ENCODE results near the gene OR52B2. TPM values are rescaled to one million over a fixed set of nuclear protein-coding genes. Genes with fewer than 3 reads are reported as not detected.

The OR52B2 gene
- polyA plus RNA-seq, 1 experiment: not detected

DNA sequence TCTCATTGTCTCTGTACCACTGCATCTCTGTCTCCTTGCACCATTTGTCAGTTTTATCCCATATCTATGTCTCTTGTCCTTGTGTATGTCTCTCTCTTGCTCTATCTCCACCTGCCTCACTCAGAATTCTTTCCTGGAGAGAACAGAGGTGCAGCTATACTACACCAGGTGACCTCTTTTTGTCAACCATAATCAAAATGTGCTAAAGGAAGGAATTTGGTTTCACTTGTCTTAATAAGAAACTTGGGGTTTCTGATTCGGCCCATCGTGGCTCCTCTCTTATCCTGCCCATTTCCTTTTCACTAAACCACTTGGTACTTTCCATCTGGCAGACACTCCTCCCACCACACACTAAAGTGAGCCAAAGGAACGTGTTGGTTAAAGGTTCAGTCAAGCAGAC is 33.2 kb upstream of the OR52B2 start:
- H3K27me3 ChIP-seq (ENCODE audit: control insufficient read depth, insufficient read depth, low read length): no peaks in the 10 kb centered on the region
- TF ChIP-seq, protein P1, sequence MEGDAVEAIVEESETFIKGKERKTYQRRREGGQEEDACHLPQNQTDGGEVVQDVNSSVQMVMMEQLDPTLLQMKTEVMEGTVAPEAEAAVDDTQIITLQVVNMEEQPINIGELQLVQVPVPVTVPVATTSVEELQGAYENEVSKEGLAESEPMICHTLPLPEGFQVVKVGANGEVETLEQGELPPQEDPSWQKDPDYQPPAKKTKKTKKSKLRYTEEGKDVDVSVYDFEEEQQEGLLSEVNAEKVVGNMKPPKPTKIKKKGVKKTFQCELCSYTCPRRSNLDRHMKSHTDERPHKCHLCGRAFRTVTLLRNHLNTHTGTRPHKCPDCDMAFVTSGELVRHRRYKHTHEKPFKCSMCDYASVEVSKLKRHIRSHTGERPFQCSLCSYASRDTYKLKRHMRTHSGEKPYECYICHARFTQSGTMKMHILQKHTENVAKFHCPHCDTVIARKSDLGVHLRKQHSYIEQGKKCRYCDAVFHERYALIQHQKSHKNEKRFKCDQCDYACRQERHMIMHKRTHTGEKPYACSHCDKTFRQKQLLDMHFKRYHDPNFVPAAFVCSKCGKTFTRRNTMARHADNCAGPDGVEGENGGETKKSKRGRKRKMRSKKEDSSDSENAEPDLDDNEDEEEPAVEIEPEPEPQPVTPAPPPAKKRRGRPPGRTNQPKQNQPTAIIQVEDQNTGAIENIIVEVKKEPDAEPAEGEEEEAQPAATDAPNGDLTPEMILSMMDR (IDR thresholded peaks at IDR 0.05; ENCODE audit: insufficient read depth, low read depth, low read length): no peak
- H3K4me3 ChIP-seq (ENCODE audit: low read depth, low read length): no peak overlapping the region
- DNase-seq (ENCODE audit: low read depth): no peak
- no peaks in the 10 kb centered on the region for H3K36me3 ChIP-seq (ENCODE audit: control insufficient read depth, insufficient read depth, low read length)
- POLR2A ChIA-PET: no interaction called here
- CTCF ChIA-PET: interaction anchor here (0.7 kb wide), 1 partner anchor 47 kb away, joined by 3 read pairs; no protein-coding TSS in a partner anchor

DNA sequence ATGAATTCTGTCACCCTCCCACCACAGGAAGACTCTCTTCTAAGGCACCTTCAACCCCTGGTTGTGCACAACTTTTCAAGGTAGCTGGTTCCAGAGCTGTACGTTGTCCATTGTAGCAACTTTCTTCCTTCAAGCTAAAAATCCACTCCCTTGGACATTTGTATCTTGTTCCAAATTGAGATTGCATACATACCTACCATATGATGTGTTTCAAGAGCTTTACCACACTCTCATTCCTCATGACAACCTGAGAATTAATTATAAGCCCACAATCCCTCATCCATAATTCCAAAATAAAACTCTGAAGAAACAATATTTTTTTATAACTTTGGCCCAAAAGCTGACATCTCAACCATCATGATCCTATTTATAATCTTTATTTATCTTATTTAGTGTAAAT is 31.9 kb upstream of the OR52B2 start:
- no peak overlapping the region for H3K4me3 ChIP-seq (ENCODE audit: low read depth, low read length)
- TF ChIP-seq, protein P1 (IDR thresholded peaks at IDR 0.05; ENCODE audit: insufficient read depth, low read depth, low read length): no peak
- CTCF ChIA-PET: interaction anchor here (0.8 kb wide), 1 partner anchor 152 kb away, joined by 3 read pairs; no protein-coding TSS in a partner anchor
- DNase-seq (ENCODE audit: low read depth): no peak
- no peaks in the 10 kb centered on the region for H3K27me3 ChIP-seq (ENCODE audit: control insufficient read depth, insufficient read depth, low read length)
- POLR2A ChIA-PET: no interaction called here
- H3K36me3 ChIP-seq (ENCODE audit: control insufficient read depth, insufficient read depth, low read length): no peaks in the 10 kb centered on the region

DNA sequence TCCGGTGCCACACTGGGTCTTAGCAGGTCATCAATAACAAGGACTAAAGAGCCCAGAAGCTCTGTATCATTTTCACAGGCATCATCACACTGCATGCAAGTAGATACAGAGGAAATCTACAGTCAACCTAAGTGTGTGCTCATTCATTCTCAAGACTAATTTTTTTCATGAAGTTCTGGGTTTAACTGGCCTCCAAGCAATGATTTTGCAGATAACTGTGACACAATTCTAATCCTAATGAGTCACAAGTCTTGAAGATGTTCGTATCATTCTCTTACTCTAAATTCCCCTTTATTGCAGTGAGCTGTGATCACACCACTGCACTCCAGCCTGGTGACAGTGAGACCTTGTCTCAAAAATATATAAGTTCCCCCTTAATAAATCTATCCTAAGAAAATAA is 31.4 kb upstream of the OR52B2 start:
- H3K36me3 ChIP-seq (ENCODE audit: control insufficient read depth, insufficient read depth, low read length): no peaks in the 10 kb centered on the region
- ChIA-PET CTCF (interaction anchor here (0.8 kb wide), 1 partner anchor 152 kb away, joined by 3 read pairs; no protein-coding TSS in a partner anchor), POLR2A (no interaction called here)
- TF ChIP-seq, protein P1 (IDR thresholded peaks at IDR 0.05; ENCODE audit: insufficient read depth, low read depth, low read length): no peak
- H3K4me3 ChIP-seq (ENCODE audit: low read depth, low read length): no peak overlapping the region
- no peak for DNase-seq (ENCODE audit: low read depth)
- no peaks in the 10 kb centered on the region for H3K27me3 ChIP-seq (ENCODE audit: control insufficient read depth, insufficient read depth, low read length)

DNA sequence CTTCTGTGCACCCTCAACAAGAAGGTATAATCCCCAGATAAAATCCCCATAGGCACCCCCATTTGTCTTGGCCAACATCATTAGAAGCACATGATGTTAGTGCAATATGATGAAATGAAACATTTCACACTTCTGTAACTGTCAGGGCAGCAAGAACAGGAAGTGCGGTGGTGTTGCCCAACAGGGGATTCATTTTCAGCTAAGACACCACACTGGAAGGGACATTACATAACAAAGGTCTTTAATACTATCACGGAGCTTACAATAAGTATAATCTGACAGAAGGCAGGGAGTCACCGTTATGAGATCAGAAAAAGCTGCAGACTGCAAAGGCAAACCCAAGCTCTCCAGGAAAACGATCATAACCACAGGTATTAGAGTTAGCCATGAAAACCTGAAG is 30.8 kb upstream of the OR52B2 start:
- TF ChIP-seq, protein P1 (IDR thresholded peaks at IDR 0.05; ENCODE audit: insufficient read depth, low read depth, low read length): no peak
- H3K27me3 ChIP-seq (ENCODE audit: control insufficient read depth, insufficient read depth, low read length): no peaks in the 10 kb centered on the region
- no peaks in the 10 kb centered on the region for H3K36me3 ChIP-seq (ENCODE audit: control insufficient read depth, insufficient read depth, low read length)
- CTCF ChIA-PET: interaction anchor here (0.6 kb wide), 1 partner anchor 403 kb away, joined by 3 read pairs; the partner anchor contains the start of gene ILK
- POLR2A ChIA-PET: no interaction called here
- DNase-seq (ENCODE audit: low read depth): no peak
- H3K4me3 ChIP-seq (ENCODE audit: low read depth, low read length): no peak overlapping the region

DNA sequence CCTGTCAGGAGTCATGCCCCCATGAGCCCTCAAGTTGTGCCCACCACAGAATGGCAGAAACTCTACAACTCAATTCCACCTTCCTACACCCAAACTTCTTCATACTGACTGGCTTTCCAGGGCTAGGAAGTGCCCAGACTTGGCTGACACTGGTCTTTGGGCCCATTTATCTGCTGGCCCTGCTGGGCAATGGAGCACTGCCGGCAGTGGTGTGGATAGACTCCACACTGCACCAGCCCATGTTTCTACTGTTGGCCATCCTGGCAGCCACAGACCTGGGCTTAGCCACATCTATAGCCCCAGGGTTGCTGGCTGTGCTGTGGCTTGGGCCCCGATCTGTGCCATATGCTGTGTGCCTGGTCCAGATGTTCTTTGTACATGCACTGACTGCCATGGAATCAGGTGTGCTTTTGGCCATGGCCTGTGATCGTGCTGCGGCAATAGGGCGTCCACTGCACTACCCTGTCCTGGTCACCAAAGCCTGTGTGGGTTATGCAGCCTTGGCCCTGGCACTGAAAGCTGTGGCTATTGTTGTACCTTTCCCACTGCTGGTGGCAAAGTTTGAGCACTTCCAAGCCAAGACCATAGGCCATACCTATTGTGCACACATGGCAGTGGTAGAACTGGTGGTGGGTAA is 29.2 kb upstream of the OR52B2 start, which contains the start of gene OR52W1:
Gene OR52W1 (plus strand): TSS at position 51 of the 637 bp plus-strand sequence. CDS start 0 bp downstream, at position 51.
- DNase-seq (ENCODE audit: low read depth): no peak
- POLR2A ChIA-PET: no interaction called here
- Histone ChIP-seq H3K4me3 (ENCODE audit: low read depth, low read length) (no peak within 1 kb of the TSS), H3K27me3 (ENCODE audit: control insufficient read depth, insufficient read depth, low read length) (no peaks in the 10 kb centered on the region), H3K36me3 (ENCODE audit: control insufficient read depth, insufficient read depth, low read length) (no peaks in the 10 kb centered on the region)
- TF ChIP-seq, protein P1 (IDR thresholded peaks at IDR 0.05; ENCODE audit: insufficient read depth, low read depth, low read length): no peak
- CTCF ChIA-PET: no interaction called here
